HG02870 (cell line): ENCODE results near the gene HSD17B13.
A peak's percentile ranks its signal among the peaks of the same experiment; 100 is the strongest.
"Not testable (repeated sequence)": the region's sequence is repeated elsewhere in the genome, so short reads cannot be mapped to it uniquely, and the experiment has no call there.

Source experiments
- ATAC-seq: cut with Tn5 transposase; IDR thresholded peaks from one replicate; pipeline ENCODE4 v1.9.1; 2021; ENCODE audit warnings: mild to moderate bottlenecking, moderate library complexity; ENCODE audit not compliant: unreplicated experiment

Gene HSD17B13

DNA sequence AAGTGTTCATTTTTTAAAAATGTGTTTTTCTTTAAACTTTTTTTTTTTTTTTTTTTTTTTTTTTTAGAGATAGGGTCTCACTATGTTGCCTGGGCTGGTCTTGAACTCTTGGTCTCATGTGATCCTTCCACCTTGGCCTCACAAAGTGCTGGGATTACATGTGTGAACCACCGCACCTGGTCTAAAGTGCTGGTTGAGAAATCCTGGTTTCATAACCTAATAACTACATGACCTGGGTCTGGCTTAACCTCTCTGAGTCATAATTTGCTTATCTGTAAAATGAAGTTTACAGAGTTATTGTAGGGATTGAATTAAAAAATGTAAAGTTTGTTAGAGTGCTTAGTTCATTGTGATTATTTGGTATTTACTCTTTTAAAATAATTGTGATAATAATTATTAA, 5.2 kb downstream of the HSD17B13 start:
- ATAC-seq: peak; percentile 51

GRCh38 chr4:87316961-87317360, 5.7 kb downstream of the HSD17B13 start:
- ATAC-seq: no peak

GRCh38 chr4:87315000-87315399, 7.7 kb downstream of the HSD17B13 start:
- ATAC-seq: not testable (repeated sequence)

DNA sequence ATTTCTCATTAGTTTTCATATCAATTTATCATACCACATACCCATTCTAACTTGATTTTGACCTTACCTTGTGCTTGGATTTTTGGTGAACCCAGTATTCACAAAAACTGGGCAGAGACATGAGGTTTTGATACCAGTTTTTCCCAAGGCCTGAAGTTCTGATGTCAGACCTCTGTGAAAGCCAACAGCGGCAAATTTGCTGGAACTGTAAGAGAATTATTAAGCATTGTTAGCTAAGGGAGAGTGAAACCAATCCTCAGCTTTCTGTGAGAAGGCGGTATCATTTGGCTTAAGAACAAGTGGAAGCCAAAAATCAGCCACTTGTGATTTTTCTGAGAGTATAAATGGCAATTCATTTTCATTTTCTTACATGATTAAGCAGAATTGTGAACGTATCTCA, 8.9 kb downstream of the HSD17B13 start:
- no peak for ATAC-seq

DNA sequence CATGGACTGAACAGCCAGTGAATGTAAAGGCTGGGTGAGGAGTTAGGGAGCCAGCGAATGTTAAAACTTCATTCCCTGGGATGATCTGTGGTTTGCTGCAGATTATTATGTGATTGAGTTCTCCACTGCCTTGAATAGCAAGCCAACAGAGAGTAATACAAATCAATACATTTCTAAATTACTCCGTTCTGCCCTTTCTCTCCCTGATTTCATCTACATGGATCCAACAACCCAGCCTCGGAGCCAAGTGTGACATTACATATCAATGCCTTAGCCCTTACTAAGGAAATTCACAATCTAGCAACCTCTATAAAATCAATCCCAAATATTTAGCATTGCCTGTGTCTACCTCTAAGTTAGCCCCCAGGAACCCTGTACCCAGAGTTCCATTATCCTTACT, 11.0 kb downstream of the HSD17B13 start:
- ATAC-seq: no peak

DNA sequence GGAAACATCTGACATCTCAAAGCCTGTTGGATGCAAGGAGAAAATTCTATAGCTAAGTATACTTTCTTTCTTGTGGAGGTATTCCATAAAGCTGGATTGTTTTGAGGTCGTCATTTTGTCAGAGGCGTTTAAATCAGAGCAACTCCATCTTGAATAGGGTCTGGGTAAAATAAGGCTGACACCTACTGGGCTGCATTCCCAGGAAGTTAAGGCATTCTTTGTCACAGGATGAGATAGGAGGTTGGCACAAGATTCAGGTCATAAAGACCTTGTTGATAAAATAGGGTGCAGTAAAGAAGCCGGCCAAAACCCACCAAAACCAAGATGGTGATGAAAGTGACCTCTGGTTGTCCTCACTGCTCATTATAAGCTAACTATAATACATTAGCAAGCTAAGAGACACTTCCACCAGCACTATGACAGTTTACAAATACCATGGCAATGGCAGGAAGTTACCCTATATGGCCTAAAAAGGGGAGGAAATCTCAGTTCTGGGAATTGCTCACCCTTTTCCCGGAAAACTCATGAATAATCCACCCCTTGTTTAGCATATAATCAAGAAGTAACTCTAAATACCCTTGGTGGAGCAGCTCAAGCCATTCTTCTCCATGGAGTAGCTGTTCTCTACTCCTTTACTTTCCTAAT, 11.9 kb downstream of the HSD17B13 start:
- ATAC-seq: no peak

DNA sequence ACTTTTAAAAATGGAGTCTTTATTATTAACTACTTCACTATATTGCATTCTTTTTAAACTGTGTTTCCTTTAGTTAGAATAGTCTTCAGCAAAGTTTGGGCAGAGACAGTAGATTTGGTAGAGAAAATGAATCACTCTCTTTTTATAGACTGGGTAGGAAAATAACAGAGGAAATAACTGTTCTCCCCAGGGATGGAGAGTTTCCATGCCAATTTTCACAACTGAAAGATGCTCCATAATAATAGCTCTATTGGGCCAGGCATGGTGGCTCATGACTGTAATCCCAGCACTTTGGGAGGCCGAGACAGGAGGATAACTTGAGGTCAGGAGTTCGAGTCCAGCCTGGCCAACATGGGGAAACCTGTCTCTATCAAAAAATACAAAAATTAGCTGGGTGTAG, 13.1 kb downstream of the HSD17B13 start:
- ATAC-seq: no peak

- peak; percentile 84 for ATAC-seq
Observed at GRCh38 chr4:87306056-87306455, 16.6 kb downstream of the HSD17B13 start.

- no peak for ATAC-seq
Observed at GRCh38 chr4:87305562-87305961, 17.1 kb downstream of the HSD17B13 start.

DNA sequence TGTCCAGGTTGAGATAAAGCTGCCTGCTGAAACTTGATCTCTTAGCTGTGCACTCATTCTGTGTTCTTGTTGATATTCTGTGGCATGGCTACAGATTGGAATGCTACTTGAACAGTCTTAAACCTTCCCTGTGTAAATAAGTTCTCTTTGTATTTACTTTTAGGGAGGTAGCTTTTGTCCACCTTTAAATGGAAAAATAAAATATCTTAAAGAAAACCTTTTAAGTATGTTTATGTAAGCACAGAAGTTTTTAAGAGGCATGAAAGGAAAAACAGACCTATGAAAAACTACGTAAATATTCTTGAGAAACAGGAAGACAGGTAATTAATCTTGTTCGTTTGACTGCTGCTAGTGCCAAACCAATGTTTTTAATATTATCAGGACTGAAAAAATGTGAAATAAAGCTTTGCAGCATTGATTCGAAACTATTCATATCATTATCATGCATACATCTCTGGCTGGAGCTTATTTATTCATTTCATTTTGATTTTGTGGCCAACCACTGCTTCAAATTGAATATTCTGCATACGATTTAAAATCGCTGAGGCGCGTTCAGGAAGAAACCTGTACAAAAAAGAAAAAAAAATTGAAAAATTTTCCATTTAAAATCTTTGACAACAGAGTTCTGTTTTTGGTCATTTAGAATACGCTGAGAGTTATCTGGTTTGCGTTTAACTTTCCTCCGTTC, 17.8 kb downstream of the HSD17B13 start:
- no peak for ATAC-seq

DNA sequence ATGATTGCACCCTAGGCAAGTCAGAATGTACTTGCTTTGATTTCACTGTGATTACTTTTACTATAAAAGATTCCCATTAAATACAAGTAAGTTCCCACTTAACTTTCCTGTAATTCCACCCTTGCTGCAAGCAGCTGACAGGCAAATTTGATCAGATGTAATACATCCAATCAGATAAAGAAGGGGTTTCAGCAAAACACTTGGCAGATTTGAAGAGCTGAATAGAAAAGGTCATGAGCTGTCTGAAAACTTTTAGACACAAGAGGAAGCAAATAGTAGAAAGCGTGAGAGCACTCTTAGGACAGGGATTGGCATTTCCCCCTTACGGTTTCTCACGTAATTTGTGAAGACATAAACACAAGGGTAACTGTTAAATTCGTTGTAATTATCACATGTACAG, 22.8 kb downstream of the HSD17B13 start:
- no peak for ATAC-seq

DNA sequence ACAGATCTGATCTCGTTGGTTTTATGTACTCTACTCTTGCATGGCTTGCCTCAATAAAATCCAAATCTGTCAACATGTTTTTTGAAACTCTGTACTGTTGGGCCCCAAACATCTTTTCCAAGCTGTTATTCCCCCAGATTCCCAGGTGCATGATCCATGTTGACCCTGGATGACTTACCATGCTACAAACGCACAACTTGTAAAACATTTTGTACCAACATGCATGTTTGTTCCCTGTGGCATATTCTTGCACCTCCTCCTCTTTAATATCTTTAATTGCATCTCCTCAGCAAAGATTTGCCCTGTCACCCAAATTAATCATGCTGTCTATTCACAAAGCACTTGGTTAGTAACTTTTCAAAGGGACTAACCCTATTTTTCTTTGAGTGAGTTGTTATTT, 24.3 kb downstream of the HSD17B13 start:
- no peak for ATAC-seq

- ATAC-seq: not testable (repeated sequence)
Observed at GRCh38 chr4:87294911-87295310, 27.8 kb downstream of the HSD17B13 start.

GRCh38 chr4:87293889-87294288, 28.8 kb downstream of the HSD17B13 start:
- ATAC-seq: not testable (repeated sequence)

GRCh38 chr4:87286970-87287369, 35.7 kb downstream of the HSD17B13 start:
- ATAC-seq: no peak

GRCh38 chr4:87284268-87284667, 38.4 kb downstream of the HSD17B13 start:
- ATAC-seq: not testable (repeated sequence)

- no peak for ATAC-seq
Observed at GRCh38 chr4:87283151-87283550, 39.5 kb downstream of the HSD17B13 start.

GRCh38 chr4:87281603-87282002, 41.1 kb downstream of the HSD17B13 start:
- ATAC-seq: no peak

GRCh38 chr4:87278335-87278794, 44.3 kb downstream of the HSD17B13 start:
- no peak for ATAC-seq

DNA sequence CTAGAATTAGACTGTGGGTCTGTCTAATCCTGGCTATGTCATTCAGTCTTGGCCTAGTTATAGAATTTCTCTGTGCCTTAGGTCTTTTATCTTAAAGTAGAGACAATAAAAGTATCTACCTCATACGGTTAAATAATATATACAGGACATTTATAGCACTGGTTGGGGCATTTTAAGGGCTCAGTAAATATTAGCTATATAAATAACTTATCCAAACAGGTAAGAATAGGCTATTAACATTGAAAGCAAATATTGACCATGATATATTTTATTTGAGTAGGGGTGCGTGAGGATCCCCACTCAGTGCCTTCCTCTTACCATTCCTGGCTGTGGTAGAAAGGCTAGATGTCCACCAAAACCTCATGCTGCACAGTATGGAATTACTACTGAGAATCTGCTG, 47.4 kb downstream of the HSD17B13 start:
- no peak for ATAC-seq

DNA sequence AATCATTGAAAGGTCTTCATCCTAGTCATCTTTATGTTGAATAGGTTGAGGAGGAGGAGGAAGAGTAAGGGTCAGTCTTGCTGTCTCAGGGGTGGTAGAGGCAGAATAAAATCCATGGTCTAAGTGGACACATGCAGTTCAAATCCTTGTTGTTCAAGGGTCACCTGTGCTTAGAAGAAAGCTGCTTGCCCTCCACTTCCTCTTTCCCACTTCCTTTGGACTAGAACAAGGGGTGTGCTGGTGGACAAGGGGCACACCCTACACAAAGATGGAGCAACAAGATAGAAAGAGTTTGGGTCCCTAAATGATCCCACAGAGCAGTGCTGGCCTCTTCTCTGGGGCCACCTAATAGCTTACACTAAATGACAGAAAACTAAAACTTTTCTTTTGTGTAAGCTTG, 47.9 kb downstream of the HSD17B13 start:
- ATAC-seq: no peak

- no peak for ATAC-seq
Observed at GRCh38 chr4:87274327-87274726, 48.4 kb downstream of the HSD17B13 start.

GRCh38 chr4:87270825-87271224, 51.9 kb downstream of the HSD17B13 start:
- ATAC-seq: no peak
